Left renal pelvis (tissue), 4 donors: ENCODE measurements around the gene TSHZ2. TPM values are rescaled to one million over a fixed set of nuclear protein-coding genes. Genes with fewer than 3 reads are reported as not detected.
"Not testable (repeated sequence)": the region's sequence is repeated elsewhere in the genome, so short reads cannot be mapped to it uniquely, and the experiment has no call there.

Experiments used
- DNase-seq, 4 donors: peaks; one replicate each; pipeline ENCODE4 v3.0.0-alpha.2; 2013; ENCODE audit warnings: low read depth in 4 of 4, low spot score in 3 of 4
- polyA plus RNA-seq, 4 donors: library from polyadenylated mRNA; unstranded; fragments of 120-200 nt; gene quantifications; one replicate each; pipeline ENCODE4 v1.2.1, GENCODE V29; 2013; ENCODE audit not compliant: insufficient read length in 4 of 4

Gene TSHZ2
- polyA plus RNA-seq, 4 donors: 11.8 to 23.4 (median 14.1) TPM

GRCh38 chr20:53360852-53361251 is 388.7 kb downstream of the TSHZ2 start:
- no peak for DNase-seq

DNA sequence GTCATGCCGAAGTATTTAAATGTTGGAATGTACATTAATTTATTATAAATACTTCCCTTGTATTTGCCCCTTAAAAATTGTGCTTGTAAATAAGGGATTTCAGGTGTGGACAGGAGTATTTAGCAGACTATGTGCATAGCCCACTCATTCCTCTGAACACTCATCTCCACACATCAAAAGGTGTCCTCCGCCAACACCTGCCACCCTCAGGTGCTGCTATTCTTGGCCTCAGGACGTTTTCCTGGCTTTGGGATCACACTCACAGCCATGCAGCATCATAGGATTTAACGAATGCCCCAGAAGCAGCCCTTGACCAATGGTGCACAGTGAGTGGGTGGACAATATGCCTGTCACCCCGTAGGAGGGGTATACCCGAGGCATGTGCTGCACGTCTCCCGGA is 390.6 kb downstream of the TSHZ2 start:
- no peak for DNase-seq

GRCh38 chr20:53364646-53365045 is 392.5 kb downstream of the TSHZ2 start:
- no peak for DNase-seq

- no peak for DNase-seq
Measured at GRCh38 chr20:53365076-53365475, 392.9 kb downstream of the TSHZ2 start.

- no peak for DNase-seq
Measured at GRCh38 chr20:53365539-53366075, 393.4 kb downstream of the TSHZ2 start.

DNA sequence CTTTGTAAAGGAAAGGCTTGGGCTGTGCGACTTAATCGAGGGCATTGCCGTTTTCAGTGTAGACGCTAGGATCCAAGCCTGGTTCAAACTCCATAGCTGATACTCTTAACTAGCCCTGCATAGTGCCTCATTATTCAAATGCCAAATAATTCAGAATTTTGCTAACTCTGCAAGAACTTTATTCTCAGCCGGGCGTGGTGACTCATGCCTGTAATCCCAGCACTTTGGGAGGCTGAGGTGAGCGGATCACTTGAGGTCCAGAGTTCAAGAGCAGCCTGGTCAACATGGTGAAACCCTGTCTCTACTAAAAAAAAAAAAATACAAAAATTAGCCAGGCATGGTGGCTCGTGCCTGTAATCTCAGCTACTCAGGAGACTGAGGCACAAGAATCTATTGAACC is 394.8 kb downstream of the TSHZ2 start:
- DNase-seq: not testable (repeated sequence)

DNA sequence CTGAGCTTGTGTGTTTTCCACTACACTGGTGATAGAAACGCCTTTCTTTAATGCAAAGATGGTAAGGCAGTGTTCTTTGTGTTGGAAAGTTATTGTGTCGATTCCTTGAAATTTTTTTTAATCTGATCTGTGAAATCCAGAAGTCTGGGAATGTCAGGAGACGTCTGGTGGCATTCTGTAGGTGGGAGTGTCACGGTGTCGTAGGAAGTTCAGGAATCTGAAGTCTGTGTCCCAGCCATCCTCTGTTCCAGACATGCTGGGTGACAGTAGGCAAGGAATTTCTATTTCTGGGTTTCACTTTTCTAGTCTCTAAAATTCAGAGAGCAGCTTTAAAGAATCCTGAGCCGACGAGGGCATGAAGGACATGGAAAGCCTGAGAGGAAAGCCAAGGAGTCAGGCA is 397.7 kb downstream of the TSHZ2 start:
- no peak for DNase-seq

GRCh38 chr20:53370345-53370961 is 398.3 kb downstream of the TSHZ2 start:
- no peak for DNase-seq

- no peak for DNase-seq
Measured at GRCh38 chr20:53371216-53371615, 399.1 kb downstream of the TSHZ2 start.

- DNase-seq: no peak
Measured at GRCh38 chr20:53376021-53376420, 403.9 kb downstream of the TSHZ2 start.

DNA sequence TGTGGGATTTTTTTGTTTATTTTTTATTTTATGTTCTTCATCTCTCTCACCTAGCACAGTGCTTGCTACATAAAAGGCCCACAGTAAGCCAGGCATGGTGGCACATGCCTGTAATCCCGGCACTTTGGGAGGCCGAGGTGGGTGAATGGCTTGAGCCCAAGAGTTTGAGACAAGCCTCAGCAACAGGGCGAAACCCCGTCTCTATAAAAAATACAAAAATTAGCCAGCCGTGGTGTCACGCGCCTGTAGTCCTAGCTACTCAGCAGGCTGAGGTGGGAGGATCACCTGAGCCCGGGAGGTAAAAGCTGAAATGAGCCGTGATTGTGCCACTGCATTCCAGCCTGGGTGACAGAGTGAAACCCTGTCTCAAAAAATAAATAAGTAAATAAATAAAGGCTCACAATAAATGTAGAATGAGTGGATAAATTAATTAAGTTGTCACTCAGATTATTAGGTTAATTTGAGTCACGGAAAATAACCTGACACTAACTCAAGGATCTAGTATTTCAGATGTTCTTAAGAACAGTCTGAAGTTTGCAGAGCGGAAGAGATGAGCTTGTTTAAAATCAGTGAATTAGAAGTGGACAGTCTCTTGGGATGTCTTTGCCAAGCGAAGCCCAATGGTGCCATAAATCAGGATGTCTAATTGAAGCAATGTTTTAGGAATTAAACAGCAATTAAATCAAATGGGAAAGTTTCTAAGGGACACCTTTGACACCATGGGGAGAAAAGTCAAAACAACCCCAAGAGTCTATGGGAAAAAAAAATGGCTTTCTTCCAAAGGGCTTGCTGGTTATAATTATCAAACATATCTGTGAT is 407.1 kb downstream of the TSHZ2 start:
- DNase-seq: no peak

- no peak for DNase-seq
Measured at GRCh38 chr20:53379833-53380120, 407.6 kb downstream of the TSHZ2 start.

DNA sequence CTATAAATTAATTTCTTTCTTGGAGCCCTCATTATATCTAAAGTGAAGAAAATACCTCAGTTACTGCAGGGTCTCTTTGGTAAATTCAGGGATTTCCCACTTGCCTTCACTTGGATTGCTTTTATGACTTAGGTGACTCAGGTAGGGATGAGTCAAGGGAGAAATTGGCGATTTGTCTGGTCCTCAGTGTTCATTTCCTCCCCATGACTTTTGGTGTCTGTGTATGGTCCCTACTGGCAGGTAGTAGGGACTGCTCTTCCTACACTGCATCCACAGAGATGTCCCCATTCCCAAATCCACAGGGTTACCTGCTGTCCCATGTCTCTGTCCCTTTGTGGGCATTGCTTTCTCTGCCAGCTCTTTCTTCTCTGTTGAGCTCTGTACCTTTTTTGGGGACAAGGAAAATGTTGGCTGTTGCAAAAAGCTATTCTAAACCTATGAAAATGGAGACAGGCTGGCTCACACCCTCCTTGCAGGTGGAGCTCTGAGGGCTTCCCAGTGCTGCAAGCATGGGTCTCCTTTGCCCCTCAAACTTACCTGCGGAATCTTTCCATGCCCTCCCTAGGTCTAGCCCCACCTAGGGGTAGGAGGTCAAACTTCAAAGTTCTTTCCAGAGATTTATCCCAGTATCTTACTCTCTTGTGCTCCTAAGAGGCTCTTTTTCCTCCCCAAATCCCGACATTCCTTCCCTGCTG is 409.6 kb downstream of the TSHZ2 start:
- no peak for DNase-seq

DNA sequence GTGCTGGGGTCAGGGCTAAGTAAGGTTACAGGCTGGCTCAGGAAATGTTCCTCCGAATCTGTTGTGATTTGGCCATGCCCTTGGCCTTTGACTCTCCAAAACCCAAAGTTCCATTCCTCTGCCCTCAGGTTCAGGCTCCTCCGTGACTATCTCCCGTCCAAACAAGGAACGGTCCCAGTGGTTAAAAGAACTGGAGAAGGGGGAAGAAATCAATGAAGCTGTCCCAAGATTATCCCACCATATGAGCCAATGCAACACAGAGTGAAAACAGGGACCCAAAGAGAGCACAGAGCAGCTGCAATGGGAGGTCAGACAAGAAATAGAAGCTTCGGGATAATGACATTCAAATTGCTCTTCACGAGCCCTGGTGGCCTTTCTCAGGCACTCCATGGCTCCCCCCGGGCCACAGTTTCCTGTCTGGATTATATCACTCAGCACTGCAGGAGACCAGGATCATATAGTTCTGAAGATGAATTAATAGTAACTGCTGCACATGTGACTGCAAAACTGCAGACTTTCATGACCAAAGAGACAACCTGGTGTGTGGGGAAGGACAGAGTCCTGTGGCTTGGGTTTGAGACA is 410.2 kb downstream of the TSHZ2 start:
- DNase-seq: no peak

DNA sequence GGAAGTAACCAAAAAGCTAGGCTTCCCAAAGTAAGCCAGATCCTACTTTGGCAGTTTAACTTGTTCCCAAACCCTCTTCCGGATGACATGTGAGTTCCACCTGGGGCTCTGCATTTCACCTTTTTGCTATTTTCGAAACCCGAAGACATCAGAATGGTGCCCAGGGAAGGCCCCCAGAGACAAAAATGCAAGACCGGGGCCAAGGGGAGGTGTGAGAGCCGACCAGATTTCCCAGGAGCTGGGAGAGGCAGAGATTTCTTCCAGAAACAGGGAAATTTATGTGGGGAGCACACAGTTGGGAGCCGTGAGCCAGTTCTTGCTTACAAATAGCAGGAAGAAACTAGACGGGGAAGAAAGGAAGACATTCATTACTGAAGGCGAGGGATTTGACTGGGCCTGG is 411.8 kb downstream of the TSHZ2 start:
- no peak for DNase-seq

DNA sequence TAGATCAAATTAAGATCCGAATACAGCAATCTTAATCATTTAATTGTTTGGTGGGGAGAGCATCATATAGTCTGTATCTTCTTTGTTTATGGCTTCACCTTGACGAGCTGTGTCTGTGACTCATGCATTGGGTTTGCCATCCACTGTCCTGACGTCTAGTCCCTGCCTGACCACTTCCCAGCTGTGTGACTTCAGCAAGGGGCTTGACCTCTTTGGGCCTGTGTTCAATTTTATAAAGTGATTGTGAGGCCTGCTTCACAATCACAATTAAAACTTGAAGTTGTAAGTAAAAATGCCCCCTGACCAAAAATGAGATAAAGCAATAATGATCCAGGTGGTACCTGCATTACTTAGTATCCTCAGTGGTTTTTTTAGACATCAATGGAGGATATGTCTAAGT is 412.2 kb downstream of the TSHZ2 start:
- DNase-seq: no peak

- no peak for DNase-seq
Measured at GRCh38 chr20:53385941-53386767, 414.0 kb downstream of the TSHZ2 start.

DNA sequence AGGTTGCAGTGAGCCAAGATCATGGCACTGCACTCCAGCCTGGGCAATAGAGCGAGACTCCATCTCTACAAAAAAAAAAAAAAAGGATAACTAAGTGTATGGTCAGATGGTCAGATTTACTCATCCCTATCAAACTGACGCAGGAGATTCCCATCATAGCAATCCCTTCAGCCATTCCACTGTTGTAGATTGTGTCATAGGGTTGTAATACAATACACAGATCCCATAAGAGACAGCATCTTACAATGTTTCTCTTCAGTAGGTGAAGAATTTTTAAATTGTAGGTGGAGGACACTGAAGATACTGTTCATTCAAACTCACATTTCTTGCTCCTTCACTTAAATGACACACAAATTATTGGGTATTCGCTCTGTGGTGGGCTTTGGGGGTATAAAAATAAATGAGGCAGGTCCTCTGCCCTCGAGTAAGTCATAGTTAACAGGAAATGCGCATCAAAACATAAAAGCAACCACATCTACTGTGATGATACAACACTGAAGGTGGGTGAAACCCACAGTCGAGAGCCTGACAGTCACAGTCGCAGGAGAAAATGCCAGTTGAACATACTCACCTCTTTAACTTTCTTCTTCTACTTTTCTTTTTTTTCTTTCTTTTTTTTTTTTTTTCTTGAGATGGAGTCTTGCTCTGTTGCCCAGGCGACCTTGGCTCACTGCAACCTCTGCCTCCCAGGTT is 416.0 kb downstream of the TSHZ2 start:
- no peak for DNase-seq

DNA sequence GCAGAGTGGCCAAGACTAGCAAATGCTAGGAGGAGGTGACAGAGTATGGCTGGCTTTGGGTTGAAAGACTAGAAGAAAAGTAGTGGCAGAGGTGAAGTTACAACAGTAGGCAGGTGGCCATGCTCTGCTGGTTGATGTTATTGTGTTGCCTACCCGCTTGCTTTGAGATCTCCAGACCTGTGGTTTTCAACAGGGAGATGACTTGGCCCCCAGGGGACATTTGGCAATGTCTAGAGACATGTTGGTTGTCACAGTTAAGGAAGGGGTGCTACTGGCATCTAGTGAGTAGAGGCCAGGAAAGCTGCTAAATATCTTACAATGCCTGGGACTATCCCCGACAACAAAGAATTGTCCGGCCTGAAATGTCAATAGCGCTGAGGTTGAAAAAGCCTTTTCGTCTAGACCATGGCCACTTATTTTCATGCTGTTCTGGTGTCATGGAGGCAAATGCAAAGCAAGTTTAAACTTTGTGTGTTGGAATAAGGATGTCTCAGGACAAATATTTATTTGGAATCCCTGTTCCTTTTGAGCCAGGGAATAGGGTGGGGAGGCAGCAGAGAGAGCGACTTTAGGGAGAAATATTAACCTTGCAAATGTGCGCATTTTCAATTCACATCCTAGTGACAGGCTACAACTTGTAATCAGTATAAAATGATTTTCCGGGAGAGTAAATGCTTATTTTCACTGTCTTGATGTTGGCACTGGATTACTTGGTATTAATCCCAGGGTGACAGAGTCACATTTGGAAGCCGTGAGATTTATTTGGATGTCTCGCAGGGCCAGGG is 417.6 kb downstream of the TSHZ2 start:
- DNase-seq: no peak
